Activated CD8-positive, alpha-beta memory T cell treated with anti-CD3 and anti-CD28 coated beads, Interleukin-2, amount 50 U/mL, for 48 hours (primary cell): ENCODE measurements around the gene GPHN.

Source experiments
- DNase-seq: peaks from one replicate; pipeline ENCODE4 v3.0.0-alpha.2; 2020

GPHN gene

GRCh38 chr14:67173719-67174118 lies 665.8 kb downstream of the GPHN start:
- DNase-seq = no peak

GRCh38 chr14:67186172-67186768 lies 678.3 kb downstream of the GPHN start:
- no peak for DNase-seq

DNA sequence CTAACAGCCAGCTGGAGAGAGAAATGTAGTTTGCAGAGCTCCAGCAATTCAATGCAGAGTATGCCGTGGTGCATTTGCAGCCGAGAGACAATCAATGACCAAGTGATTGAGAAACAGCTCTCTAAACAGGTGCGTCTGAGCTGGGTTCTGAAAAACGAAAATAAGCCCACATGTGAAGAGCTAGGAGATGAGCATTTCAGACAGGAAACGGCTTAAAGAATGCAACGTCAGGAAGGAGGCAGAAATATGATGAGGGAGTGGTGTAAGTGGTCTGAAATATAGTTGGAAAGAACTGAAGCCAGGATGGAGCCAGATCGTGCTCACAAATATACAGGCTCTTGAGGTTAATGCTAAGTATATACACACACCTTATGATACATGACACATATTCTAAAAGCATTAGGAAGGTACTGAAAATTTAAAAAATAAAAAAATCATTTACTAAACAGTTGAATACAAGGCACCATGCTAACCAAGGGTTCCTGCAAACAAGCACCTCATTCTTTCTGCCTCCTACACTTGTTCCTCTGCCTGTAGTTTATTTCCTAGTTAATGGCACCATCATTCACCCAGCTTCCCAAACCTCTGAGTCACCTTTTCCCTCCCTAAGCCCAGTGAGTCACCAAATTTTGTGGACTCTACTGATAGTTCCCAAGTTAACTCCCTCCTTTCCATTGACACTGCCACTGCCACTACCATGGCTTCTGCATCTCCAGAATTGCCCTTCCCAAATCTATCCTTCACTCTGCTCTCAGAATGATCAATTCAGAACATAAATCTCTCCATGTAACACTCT lies 679.0 kb downstream of the GPHN start:
- DNase-seq = no peak

DNA sequence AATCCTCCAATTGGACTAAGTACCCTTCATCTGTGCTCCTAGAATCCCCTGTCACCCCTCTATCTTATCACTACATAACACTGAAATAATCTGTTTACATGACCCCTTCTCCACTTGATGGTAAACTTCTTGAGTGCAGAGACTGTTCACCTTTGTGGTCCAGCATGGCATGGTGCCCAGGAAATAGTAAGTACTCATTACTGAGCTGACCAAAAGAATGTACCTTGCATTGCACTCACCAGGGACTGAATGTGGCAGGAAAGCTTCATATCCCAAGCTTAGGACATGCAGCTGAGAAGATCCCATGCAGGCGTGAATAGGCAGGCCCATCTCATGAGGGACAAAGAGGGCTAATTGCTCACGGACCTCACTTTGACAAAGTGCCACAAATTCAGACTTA lies 679.9 kb downstream of the GPHN start:
- DNase-seq = no peak

- no peak for DNase-seq
These were observed 680.4 kb downstream of the GPHN start for GRCh38 chr14:67188326-67188725.

- no peak for DNase-seq
These were observed 683.9 kb downstream of the GPHN start for GRCh38 chr14:67191768-67192290.

GRCh38 chr14:67192366-67192765 lies 684.4 kb downstream of the GPHN start:
- no peak for DNase-seq

- no peak for DNase-seq
These were observed 687.3 kb downstream of the GPHN start for GRCh38 chr14:67195279-67195678.

GRCh38 chr14:67199016-67199415 lies 691.1 kb downstream of the GPHN start:
- DNase-seq = no peak

GRCh38 chr14:67207810-67208209 lies 699.9 kb downstream of the GPHN start:
- DNase-seq = no peak

GRCh38 chr14:67218126-67218525 lies 710.2 kb downstream of the GPHN start:
- DNase-seq = no peak

DNA sequence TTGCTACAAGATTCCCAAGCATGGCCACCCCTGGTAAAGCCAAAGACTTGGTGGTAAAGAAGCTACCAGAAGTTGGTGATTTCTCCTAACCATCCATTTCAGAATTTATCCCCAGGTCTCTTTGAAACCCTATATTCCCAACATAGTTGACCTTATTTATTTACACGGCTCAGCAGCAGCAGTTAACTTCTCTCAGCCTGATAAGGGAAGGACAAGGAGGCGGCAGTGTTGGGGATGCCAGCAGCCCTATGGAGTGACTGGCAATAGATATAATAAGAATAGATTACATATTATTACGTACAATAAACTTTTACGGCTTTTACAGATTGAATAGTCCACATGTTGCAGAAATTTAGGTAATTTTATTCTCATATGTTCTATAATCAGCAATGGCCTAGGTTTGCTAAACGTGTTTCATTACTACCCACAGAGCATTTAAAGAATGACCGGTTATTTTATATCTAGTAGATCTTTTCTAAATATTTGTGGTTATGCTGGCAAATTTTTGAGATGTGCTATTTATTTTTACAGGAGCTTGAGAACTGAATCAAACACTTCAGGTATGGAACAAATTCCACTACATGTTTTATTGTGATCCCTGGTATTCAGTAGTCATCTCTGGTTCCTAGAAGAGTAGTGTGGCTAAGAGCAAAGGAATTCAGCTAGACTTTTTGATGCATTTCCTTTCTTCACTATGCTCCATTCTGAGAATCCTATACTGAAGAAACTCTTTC lies 713.5 kb downstream of the GPHN start:
- no peak for DNase-seq

GRCh38 chr14:67221982-67222328 lies 714.0 kb downstream of the GPHN start:
- DNase-seq = no peak

- DNase-seq = no peak
These were observed 717.6 kb downstream of the GPHN start for GRCh38 chr14:67225523-67225922.

DNA sequence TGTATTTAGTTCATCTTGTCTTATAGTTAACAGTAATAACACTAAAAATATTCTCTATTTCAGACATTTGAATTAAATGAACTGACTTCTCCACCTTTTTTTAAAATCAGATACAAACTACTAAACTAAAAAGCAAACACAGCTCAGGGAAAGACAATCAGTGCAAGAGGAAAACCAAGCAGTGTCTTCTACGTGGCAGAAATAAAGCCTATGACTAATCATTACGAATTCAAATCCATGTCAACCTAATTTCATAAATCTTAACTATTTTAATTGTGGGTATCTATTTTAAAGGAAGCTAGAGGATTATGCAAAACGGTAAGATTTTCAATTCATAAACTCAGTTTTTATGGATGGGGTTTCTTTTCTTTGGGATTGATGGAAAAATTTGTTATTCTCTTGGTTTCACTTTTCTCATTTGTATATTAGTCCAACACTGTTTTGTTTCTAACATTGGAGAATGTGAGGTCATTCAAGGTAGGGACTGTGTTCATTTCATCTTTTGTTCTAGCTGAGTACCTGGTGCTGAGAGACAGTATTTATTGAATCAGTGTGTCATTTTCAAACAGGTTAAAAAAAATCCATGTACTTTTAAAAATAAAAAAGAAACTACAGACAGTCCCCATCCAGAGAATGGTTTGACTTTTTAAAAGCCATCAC lies 720.5 kb downstream of the GPHN start:
- no peak for DNase-seq
